Measurements from ENCODE around the gene MFAP3L.

DNA sequence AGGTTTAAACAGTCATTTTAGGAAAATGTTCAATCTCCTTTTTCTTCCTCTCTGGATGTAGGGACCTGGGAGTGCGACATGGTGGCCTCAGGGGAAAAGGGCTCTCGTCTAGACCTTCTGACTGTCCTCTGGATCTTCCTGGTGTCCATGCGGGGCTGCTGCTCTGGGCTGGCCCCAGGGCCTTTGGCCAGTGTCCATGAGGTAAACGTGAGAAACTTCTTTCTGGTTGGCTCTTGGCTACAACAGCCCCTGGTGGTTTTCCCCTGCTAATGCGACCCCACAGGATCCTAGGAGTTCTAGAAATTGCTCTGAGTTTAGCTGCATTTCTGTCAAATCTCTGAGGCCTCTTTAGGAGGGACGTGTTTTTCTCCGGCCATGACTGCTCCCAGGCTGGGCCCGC, 85.7 kb downstream of the MFAP3L start:
- TF ChIP-seq, protein P1, sequence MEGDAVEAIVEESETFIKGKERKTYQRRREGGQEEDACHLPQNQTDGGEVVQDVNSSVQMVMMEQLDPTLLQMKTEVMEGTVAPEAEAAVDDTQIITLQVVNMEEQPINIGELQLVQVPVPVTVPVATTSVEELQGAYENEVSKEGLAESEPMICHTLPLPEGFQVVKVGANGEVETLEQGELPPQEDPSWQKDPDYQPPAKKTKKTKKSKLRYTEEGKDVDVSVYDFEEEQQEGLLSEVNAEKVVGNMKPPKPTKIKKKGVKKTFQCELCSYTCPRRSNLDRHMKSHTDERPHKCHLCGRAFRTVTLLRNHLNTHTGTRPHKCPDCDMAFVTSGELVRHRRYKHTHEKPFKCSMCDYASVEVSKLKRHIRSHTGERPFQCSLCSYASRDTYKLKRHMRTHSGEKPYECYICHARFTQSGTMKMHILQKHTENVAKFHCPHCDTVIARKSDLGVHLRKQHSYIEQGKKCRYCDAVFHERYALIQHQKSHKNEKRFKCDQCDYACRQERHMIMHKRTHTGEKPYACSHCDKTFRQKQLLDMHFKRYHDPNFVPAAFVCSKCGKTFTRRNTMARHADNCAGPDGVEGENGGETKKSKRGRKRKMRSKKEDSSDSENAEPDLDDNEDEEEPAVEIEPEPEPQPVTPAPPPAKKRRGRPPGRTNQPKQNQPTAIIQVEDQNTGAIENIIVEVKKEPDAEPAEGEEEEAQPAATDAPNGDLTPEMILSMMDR (IDR thresholded peaks at IDR 0.05) = no peak
- TF ChIP-seq POLR2A (IDR thresholded peaks at IDR 0.05) = no peak
